ENCODE data around the gene REEP1.

The REEP1 gene

GRCh38 chr2:86315084-86315483 lies 22.3 kb downstream of the REEP1 start:
- H3K36me3 ChIP-seq (ENCODE audit: insufficient read depth, low read length), result no peaks in the 10 kb centered on the region
- H4K20me1 ChIP-seq (ENCODE audit: insufficient read depth, low read length), result no peaks in the 10 kb centered on the region
- H3K9me3 ChIP-seq (ENCODE audit: low read length), result no peaks in the 10 kb centered on the region
- TF ChIP-seq, protein P1, sequence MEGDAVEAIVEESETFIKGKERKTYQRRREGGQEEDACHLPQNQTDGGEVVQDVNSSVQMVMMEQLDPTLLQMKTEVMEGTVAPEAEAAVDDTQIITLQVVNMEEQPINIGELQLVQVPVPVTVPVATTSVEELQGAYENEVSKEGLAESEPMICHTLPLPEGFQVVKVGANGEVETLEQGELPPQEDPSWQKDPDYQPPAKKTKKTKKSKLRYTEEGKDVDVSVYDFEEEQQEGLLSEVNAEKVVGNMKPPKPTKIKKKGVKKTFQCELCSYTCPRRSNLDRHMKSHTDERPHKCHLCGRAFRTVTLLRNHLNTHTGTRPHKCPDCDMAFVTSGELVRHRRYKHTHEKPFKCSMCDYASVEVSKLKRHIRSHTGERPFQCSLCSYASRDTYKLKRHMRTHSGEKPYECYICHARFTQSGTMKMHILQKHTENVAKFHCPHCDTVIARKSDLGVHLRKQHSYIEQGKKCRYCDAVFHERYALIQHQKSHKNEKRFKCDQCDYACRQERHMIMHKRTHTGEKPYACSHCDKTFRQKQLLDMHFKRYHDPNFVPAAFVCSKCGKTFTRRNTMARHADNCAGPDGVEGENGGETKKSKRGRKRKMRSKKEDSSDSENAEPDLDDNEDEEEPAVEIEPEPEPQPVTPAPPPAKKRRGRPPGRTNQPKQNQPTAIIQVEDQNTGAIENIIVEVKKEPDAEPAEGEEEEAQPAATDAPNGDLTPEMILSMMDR (IDR thresholded peaks at IDR 0.05; ENCODE audit: low read length), result no peak
- TF ChIP-seq EZH2 (IDR thresholded peaks at IDR 0.05; ENCODE audit: borderline replicate concordance, low read length), result no peak
- no peak overlapping the region for H3K27ac ChIP-seq (ENCODE audit: low read depth, low read length, poor library complexity, severe bottlenecking)
- no peak overlapping the region for H3K4me3 ChIP-seq (ENCODE audit: low read depth, low read length, poor library complexity, severe bottlenecking)
- H3K4me1 ChIP-seq (ENCODE audit: insufficient read depth, low read length, severe bottlenecking), result no peaks in the 10 kb centered on the region
- no peak overlapping the region for H2AFZ ChIP-seq (ENCODE audit: low read length)
- no peak overlapping the region for H3K4me2 ChIP-seq (ENCODE audit: low read length)
- no peaks in the 10 kb centered on the region for H3K9me2 ChIP-seq (ENCODE audit: low read depth, low read length)
- no peaks in the 10 kb centered on the region for H3F3A ChIP-seq (ENCODE audit: insufficient read depth, low read length)
- H3K9ac ChIP-seq (ENCODE audit: low read length), result no peak overlapping the region
- no peaks in the 10 kb centered on the region for H3K79me2 ChIP-seq (ENCODE audit: insufficient read depth, low read length)
- no peaks in the 10 kb centered on the region for H3K27me3 ChIP-seq (ENCODE audit: insufficient read depth, low read length)

- no peaks in the 10 kb centered on the region for H3K27me3 ChIP-seq (ENCODE audit: insufficient read depth, low read length)
- no peaks in the 10 kb centered on the region for H3F3A ChIP-seq (ENCODE audit: insufficient read depth, low read length)
- no peaks in the 10 kb centered on the region for H3K9me3 ChIP-seq (ENCODE audit: low read length)
- no peak overlapping the region for H3K4me3 ChIP-seq (ENCODE audit: low read depth, low read length, poor library complexity, severe bottlenecking)
- no peak overlapping the region for H3K9ac ChIP-seq (ENCODE audit: low read length)
- H2AFZ ChIP-seq (ENCODE audit: low read length), result no peak overlapping the region
- no peaks in the 10 kb centered on the region for H3K4me1 ChIP-seq (ENCODE audit: insufficient read depth, low read length, severe bottlenecking)
- H3K36me3 ChIP-seq (ENCODE audit: insufficient read depth, low read length), result no peaks in the 10 kb centered on the region
- no peaks in the 10 kb centered on the region for H3K79me2 ChIP-seq (ENCODE audit: insufficient read depth, low read length)
- H3K27ac ChIP-seq (ENCODE audit: low read depth, low read length, poor library complexity, severe bottlenecking), result no peak overlapping the region
- no peak for TF ChIP-seq EZH2 (IDR thresholded peaks at IDR 0.05; ENCODE audit: borderline replicate concordance, low read length)
- no peaks in the 10 kb centered on the region for H4K20me1 ChIP-seq (ENCODE audit: insufficient read depth, low read length)
- H3K4me2 ChIP-seq (ENCODE audit: low read length), result no peak overlapping the region
- no peaks in the 10 kb centered on the region for H3K9me2 ChIP-seq (ENCODE audit: low read depth, low read length)
Measured at GRCh38 chr2:86314125-86314524, 23.3 kb downstream of the REEP1 start.

GRCh38 chr2:86313341-86313740 lies 24.1 kb downstream of the REEP1 start:
- Histone ChIP-seq H3K4me3 (ENCODE audit: low read depth, low read length, poor library complexity, severe bottlenecking) (no peak overlapping the region), H3K79me2 (ENCODE audit: insufficient read depth, low read length) (no peaks in the 10 kb centered on the region), H3K27me3 (ENCODE audit: insufficient read depth, low read length) (no peaks in the 10 kb centered on the region), H3F3A (ENCODE audit: insufficient read depth, low read length) (no peaks in the 10 kb centered on the region), H3K4me1 (ENCODE audit: insufficient read depth, low read length, severe bottlenecking) (no peaks in the 10 kb centered on the region), H3K9me2 (ENCODE audit: low read depth, low read length) (no peaks in the 10 kb centered on the region), H3K27ac (ENCODE audit: low read depth, low read length, poor library complexity, severe bottlenecking) (no peak overlapping the region), H3K9me3 (ENCODE audit: low read length) (no peaks in the 10 kb centered on the region), H3K36me3 (ENCODE audit: insufficient read depth, low read length) (no peaks in the 10 kb centered on the region), H2AFZ (ENCODE audit: low read length) (no peak overlapping the region), H3K4me2 (ENCODE audit: low read length) (no peak overlapping the region), H4K20me1 (ENCODE audit: insufficient read depth, low read length) (no peaks in the 10 kb centered on the region), H3K9ac (ENCODE audit: low read length) (no peak overlapping the region)
- TF ChIP-seq, protein P1 (IDR thresholded peaks at IDR 0.05; ENCODE audit: low read length), result no peak
- no peak for TF ChIP-seq EZH2 (IDR thresholded peaks at IDR 0.05; ENCODE audit: borderline replicate concordance, low read length)

GRCh38 chr2:86311879-86312278 lies 25.5 kb downstream of the REEP1 start:
- H3K27me3 ChIP-seq (ENCODE audit: insufficient read depth, low read length), result no peaks in the 10 kb centered on the region
- no peaks in the 10 kb centered on the region for H3K36me3 ChIP-seq (ENCODE audit: insufficient read depth, low read length)
- no peaks in the 10 kb centered on the region for H3F3A ChIP-seq (ENCODE audit: insufficient read depth, low read length)
- H3K27ac ChIP-seq (ENCODE audit: low read depth, low read length, poor library complexity, severe bottlenecking), result no peak overlapping the region
- no peaks in the 10 kb centered on the region for H3K79me2 ChIP-seq (ENCODE audit: insufficient read depth, low read length)
- no peak overlapping the region for H3K4me2 ChIP-seq (ENCODE audit: low read length)
- H3K9ac ChIP-seq (ENCODE audit: low read length), result no peak overlapping the region
- no peaks in the 10 kb centered on the region for H4K20me1 ChIP-seq (ENCODE audit: insufficient read depth, low read length)
- no peak overlapping the region for H2AFZ ChIP-seq (ENCODE audit: low read length)
- TF ChIP-seq EZH2 (IDR thresholded peaks at IDR 0.05; ENCODE audit: borderline replicate concordance, low read length), result no peak
- TF ChIP-seq, protein P1 (IDR thresholded peaks at IDR 0.05; ENCODE audit: low read length), result no peak
- no peaks in the 10 kb centered on the region for H3K4me1 ChIP-seq (ENCODE audit: insufficient read depth, low read length, severe bottlenecking)
- no peaks in the 10 kb centered on the region for H3K9me2 ChIP-seq (ENCODE audit: low read depth, low read length)
- H3K9me3 ChIP-seq (ENCODE audit: low read length), result no peaks in the 10 kb centered on the region
- no peak overlapping the region for H3K4me3 ChIP-seq (ENCODE audit: low read depth, low read length, poor library complexity, severe bottlenecking)
